GM18511 (cell line): ENCODE results near the gene TAX1BP1.

Experiments used
- ATAC-seq: cut with Tn5 transposase; IDR thresholded peaks from one replicate; pipeline ENCODE4 v1.9.1; 2021; ENCODE audit warnings: mild to moderate bottlenecking, moderate library complexity; ENCODE audit not compliant: unreplicated experiment

TAX1BP1 gene

DNA sequence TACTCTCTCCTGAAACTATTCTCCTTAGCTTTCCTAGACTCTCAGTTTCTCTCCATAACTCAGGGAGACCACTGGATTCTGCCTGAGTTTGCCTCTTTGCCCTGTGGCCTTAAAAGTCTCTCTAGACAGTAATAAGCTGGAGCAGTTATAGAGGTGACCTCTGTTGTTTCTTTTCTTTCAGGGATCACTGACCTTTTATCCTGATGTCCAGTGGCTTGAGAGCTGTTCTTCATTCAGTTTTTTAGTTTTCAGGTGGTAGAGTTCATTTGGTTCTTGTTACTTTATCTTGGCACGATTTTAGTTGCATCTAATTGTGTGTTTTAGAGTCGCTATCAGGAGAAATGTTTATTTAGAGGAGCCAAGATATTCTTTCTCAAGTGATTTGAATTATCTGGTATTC lies 37.7 kb downstream of the TAX1BP1 start:
- ATAC-seq: no peak

DNA sequence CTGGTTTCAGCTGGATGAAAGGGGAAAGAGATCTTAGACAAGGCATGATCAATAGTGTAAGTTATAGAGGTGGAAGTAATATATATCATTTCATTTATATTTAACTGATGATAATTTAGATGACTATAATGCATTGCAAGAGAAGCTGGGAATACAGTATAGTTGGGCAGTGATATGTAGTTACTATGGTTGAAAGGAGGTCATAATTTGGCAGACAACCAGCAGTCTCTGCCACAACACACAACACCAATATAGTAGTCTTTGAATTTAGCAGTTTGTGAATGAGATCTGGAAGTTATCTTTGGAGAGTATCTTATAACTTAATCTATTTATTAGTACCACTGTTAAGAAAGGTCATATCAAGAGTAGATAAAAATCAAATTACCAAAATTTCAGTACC lies 39.9 kb downstream of the TAX1BP1 start:
- ATAC-seq: no peak

DNA sequence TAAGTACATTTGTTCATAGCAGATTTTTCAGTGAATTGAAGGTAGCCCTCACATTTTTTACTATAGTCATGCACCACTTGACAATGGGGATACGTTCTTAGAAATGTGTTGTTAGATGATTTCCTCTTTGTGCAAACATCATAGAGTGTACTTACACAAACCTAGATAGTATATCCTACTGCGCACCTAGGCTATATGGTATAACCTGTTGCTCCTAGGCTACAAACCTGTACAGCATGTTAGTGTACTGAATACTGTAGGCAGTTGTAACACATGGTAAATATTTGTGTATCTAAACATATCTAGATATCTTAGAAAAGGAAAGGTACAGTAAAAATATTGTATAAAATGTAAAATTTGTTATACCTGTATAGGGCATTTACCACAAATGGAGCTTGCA lies 41.2 kb downstream of the TAX1BP1 start:
- no peak for ATAC-seq

DNA sequence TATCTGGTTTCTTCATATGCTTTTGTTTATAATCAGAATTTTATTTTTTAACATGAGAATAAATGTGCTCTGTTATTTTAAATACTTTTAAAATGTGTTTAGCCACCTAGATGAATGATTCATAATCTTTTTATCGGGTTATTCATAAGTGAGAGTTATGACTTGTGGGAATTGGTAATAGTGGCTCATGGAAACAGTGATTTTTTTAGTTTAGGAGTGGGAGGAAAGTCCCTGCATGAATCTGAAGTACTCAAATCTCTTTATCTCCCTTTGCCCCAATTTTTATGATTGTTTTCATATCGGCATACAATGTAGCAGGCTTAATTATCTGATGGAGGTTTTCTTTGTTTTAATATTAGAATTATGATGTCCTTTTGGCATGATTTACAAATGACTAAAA lies 42.9 kb downstream of the TAX1BP1 start:
- no peak for ATAC-seq

DNA sequence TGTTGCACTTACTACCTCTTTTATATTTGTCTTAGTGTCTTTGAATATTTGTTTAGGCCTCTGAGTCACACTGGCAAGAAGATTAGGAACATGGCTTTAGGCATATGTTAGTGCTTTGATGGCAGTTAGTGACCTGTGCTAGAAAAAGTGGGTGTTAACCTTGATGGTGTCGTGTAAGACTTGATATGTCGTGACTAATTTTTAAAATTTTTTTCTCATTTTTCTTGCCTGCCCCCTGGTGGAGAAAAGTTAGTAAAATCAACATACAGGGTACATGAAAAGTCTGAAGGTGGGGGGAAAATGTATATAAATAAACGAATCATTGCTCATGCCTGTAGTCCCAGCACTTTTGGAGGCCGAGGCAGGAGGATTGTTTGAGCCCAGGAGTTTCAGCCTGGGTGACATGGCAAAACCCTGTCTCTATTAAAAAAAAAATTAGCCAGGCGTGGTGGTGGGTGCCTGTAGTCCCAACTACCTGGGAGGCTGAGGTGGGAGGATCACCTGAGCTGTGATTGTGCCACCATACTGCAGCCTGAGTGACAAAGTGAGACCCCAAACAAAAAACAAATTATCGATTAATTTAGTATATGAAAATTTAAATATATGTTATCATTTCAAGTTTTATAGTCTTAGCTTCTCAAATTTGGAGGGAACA lies 44.6 kb downstream of the TAX1BP1 start:
- ATAC-seq: no peak

DNA sequence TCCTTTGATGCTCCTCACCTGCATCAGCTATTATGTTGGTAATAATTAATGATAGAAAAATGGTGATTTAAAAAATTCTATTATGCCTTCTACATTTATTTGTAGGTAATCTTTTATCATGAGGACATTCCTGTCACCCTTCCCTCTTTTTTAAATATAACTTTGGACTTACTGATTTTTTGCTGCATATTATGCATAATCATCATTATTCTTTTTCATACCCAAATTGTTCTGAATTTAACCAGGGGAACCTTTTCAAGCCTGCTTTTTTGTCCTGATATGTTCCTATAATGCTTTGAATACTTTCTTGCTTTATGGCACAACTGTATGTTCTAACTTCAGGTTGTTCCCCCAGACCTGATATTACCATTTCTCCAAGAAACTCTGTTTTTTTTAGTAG lies 48.5 kb downstream of the TAX1BP1 start:
- ATAC-seq: no peak

DNA sequence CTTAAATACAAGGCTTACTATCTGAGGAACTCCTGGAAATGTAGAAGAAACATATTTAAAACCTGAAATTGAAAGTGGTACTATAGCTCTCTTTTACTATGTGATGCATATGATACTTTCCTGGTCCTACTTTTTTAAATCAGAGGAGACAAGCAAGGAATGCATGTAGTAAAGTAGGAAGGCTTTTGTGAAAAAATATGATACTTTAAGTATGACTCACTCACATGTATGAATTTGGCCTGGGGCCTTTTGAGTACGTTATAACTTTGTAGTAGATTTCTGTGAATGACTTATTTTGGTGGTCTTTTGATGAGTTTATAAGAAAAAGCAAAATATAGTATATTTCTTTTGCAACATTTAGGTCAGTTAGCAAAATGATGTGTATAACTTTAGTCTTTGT lies 53.8 kb downstream of the TAX1BP1 start:
- no peak for ATAC-seq

DNA sequence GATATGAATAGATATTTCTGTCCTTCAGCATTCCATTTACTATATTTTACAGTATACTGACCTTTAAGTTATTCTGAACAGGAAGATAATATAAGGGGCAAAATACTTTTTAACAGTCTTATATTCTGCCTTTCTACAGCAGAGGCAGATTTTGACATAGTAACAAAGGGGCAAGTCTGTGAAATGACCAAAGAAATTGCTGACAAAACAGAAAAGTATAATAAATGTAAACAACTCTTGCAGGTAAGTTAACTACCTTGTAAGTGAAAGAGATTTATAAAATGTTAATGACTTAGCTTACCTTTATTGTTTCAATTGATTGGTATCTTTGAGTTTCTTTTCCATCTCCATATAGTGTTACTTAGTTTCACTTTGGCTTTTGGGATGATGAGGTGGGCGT lies 56.0 kb downstream of the TAX1BP1 start:
- no peak for ATAC-seq

DNA sequence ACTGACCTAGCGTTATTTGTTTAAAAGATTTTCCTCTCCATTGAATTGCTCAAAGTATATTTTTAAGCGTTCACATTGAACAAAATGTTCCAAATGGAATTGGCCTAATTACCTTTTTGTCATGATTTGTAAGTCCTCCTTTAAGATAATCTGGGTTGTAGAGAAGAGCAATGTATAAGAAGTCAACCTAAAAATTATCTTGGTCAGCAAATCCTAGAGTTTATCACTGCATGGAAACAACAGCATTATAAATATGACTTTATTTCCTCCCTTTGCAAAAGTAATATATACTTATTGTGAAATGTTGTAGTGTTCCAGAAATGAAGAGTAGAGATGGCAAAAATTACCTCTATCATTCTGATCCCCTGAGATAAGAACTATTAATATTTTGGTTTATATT lies 59.2 kb downstream of the TAX1BP1 start:
- no peak for ATAC-seq

DNA sequence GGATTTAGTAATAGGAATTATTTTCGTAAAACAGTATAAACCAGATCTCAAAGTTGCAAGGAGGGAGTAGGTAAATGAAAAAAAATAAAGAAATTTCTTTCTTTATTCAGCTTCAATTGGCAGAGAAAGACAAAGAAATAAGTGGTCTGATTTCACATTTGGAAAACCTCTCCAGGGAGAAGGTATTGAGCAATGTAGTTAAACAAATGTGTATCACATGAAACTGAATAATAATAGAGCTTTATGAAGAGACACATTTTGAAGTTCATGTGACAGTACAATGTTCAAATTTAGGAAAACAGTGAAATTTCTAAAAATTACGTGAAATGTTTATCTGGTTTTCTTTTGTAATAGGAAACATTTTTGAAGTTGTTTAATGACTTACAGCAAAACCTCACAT lies 63.0 kb downstream of the TAX1BP1 start:
- no peak for ATAC-seq

DNA sequence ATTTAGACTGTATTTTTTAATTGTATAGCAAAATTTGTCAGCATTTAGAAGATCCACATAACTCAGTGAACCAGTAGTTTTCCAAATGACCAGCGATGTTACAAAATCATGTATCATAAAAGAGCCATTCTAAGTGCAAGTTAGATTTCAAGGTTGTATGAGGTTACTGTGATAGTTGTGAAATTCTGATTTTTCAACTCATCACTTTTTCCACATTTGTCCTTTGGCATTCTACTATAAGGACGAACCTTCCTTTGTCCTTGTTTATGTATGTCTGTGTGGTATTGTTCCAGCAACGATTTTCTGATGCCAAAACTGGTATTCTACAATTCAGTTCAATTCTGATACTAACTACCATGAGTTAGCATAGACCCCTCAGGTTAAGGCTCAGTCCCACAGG lies 64.2 kb downstream of the TAX1BP1 start:
- no peak for ATAC-seq

DNA sequence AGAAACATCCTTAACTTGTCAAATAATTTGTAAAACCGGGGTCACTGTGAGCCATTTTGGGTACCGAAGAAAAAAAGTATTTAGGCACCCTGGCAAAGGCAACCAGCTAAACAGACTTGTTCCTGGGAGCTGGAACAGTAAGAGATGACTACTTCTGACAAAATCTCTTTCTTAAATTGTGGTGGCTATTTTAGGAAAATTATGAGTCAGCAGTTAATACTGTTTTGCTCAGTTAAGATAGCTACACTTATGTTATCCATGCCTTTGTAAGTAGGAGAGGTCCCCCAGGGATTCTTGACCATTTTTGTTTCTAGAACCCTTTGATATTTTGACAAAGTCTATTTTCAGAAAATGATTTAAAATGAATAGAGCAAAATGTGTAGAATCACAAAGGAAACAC lies 68.7 kb downstream of the TAX1BP1 start:
- no peak for ATAC-seq

DNA sequence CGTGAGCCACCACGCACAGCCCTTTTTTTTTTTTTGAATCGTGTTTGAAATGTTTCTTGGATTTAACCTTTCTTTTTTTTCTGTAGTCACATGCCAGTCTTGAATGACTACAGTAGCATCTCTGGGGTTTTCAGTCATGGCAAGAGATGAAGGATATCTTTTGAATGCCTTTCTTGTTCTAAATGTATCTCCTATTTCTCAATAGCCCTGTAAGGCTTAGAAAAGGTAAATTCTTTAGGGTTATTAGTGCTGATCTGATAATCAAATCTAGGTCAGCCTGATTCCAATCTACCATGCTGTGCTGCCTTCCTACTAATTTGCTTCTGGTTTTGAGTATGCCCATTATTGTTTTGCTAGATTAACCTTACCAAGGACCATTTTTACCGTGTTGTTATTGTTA lies 70.2 kb downstream of the TAX1BP1 start:
- ATAC-seq: no peak

DNA sequence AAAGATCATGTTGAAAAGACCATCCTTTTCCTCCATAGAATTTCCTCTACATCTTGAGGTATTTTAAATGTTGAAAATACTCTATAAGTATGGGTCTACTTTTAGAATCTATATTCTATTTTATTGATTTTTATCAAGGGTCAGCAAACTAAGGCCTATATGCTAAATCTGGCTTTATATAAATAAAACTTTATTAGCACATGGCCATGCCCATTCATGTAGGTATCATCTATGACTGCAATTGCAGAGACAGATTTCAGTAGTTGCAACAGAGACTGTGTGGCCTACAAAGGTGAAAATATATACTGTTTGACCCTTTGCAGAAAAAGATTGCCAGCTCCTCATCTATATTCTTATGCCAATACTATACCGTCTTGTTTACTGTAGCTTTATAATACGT lies 72.7 kb downstream of the TAX1BP1 start:
- no peak for ATAC-seq

DNA sequence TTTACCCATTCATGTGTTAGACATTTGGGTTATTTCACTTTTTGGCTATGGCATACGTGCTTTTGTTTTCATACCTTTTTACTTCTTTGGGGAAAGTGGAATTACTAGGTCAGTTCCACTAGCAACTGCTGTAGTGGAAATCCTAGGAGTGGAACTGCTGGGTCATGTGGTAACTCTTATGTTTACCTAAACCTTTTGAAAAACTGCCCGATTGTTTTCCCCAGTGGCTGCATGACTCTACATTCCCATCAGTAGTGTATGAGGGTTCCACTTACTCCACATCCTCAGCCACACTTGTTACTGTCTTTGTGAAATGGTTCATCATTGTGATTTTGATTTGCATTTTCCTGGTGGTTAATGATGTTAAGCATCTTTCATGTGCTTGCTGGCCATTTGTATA lies 82.3 kb downstream of the TAX1BP1 start:
- ATAC-seq: no peak

DNA sequence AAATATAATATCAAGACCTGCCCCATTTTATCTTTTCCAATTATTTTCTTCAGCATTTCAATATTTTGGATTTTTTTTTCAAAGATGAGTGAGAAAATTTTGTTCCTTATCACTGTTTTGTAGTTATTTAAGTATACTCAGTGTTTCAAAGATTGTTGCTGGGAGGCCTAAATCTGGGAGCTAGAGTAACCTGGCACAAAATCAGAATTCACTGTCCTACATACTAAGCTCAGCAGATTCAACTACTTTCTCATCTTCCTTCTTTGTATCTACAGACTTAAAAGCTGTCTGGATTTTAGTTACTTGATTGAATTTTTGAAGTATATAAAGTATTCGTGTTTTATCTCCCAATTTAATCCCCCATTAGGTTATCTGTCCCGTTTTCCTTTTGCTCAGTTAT lies 85.9 kb downstream of the TAX1BP1 start:
- no peak for ATAC-seq

DNA sequence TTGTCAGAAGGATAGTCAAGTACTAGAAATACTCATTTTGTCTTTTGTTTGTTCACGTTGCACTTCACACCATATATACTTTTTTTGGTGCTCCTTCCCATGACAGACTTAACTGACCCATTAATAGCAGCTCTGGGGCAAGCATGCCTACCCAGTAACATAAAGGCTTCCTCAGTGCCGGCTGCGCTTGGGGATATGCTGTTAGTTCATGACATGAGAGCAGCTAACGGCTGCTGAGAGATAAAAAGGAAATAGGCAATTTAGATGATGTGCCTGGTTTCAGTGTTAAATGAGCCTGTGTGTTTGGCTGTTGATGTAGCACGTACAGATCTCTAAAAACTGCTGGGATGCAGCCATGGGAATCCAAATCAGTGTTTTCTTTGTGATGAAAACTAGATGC lies 86.4 kb downstream of the TAX1BP1 start:
- ATAC-seq: no peak

DNA sequence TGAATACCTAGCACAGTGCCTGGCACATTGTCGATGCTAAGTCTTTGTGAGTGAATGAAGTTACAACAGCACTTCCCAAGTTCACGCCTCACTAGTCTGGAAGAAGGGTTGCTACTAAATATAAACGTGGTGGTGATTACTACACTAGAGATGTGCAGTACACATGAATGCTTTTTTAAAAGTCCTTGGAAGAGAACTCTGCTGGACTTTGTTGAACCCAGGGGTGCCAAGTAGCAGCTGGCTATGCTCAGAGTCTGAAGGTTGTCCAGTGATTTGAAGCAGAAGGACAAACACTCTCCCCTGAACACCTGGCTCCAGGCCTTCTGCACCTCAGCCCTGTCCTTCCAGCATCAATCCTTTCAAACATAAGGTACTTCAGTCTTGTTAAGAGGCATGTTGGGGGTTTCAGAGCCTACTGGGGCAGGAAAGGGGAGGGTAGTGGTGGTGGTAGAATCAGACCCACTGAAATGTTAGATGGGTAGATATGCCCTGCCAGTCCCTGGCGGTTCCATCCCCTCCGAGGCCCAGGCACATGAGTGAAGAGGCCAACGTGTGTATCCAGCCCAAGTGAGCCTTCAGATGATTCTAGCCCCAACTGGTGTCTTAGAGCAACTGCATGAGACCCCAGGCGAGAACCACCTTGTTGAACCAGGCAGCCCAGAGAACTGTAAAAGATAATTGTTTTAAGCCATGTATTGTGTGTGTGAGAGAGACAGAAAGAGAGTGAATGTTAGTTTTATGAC lies 94.4 kb downstream of the TAX1BP1 start:
- no peak for ATAC-seq

DNA sequence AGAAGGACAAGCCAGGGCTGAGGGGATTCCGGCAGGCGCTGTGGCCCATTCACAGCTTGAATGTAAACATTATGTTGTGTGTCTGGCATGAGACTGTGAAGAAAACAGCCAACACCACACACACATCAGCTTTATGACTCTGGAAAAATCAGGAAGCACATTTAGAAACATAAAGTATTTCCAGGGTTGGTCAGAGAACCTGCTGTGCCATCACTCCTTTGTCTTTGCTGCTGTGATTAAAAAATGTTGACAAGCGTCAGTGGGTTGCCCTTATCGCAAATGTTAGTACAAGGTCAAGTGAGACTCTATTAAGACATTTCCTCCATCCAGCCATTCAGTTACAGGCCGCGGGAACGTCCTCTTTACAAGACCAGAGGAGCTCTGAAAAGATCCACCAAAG lies 95.4 kb downstream of the TAX1BP1 start:
- no peak for ATAC-seq

DNA sequence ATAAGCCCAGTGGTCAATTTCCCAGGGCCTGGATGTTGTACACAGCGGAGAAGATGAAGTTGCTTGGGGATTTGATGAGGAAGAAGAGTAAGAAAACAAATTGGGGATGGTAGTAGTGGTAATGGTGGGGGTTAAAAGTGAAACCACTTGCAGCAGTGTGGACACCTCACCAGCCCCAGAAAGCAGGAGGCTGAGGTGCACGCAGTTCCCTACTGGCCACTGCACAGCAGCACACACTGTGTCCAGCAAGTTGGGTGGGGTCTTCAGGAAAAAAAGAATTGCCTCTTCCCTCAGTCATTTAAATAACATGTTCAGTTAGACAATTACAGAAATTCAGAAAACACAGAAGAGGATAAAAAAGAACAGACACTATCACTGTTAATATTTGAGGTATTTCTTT lies 96.6 kb downstream of the TAX1BP1 start:
- ATAC-seq: no peak

DNA sequence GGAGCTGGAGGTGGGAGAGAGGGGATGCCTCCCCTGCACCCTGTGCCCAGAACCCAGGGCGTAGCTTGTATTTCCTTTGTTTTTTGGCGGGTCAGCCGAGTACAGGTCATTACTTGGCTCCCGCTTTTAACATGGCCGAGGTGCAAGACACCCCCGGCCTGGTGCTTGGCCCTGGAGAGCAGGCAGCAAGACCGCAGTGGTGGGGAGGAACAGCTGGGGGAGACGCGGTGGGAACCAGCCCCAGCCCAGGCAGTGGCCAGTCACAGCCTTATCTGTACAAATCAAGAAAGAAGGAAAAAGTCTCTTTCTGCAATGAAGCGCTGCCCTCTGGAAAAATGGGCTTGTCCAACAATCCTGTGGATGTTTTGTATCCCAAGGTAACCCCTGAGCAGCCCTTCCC lies 99.1 kb downstream of the TAX1BP1 start:
- ATAC-seq: no peak

DNA sequence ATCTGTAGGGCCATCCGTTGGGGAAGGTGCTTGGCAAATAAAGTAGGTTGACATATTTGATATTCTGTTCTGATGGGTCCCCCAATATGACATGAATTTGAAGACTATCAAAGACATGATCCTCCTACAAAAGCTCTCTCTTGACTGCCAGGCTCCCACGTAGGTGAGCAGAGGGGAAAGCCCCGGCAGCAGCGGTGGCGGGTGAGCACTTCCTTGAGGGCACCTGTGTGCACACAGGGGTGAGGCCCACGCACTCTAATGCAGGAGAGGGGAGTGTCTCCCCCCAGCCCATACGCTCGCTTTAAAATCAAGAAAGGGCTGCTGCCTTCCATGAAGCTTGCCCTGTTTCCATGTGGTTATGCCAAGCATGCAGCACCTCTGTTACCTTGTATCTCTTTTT lies 100.4 kb downstream of the TAX1BP1 start:
- ATAC-seq: no peak
